Measurements from ENCODE around the gene CCSER1.
"Not testable (repeated sequence)": the region's sequence is repeated elsewhere in the genome, so short reads cannot be mapped to it uniquely, and the experiment has no call there.

Gene CCSER1

GRCh38 chr4:91058345-91058744 is 931.2 kb downstream of the CCSER1 start:
- Histone ChIP-seq H3K4me1 (ENCODE audit: control insufficient read depth, insufficient read depth, low read length) (no peaks in the 10 kb centered on the region), H3K27me3 (ENCODE audit: control insufficient read depth in 1 of 2, insufficient read depth in 2 of 2, low read length in 2 of 2) (no peaks in the 10 kb centered on the region), H3K9me3 (ENCODE audit: control insufficient read depth in 2 of 2, low read length in 2 of 2) (no peaks in the 10 kb centered on the region), H3K36me3 (ENCODE audit: control insufficient read depth in 2 of 2, insufficient read depth in 2 of 2, low read length in 2 of 2) (no peaks in the 10 kb centered on the region), H3K27ac (ENCODE audit: low read length) (no peak overlapping the region), H3K9ac (ENCODE audit: low read length in 2 of 2) (no peak overlapping the region), H3K4me3 (ENCODE audit: low read length in 2 of 2) (no peak overlapping the region)

DNA sequence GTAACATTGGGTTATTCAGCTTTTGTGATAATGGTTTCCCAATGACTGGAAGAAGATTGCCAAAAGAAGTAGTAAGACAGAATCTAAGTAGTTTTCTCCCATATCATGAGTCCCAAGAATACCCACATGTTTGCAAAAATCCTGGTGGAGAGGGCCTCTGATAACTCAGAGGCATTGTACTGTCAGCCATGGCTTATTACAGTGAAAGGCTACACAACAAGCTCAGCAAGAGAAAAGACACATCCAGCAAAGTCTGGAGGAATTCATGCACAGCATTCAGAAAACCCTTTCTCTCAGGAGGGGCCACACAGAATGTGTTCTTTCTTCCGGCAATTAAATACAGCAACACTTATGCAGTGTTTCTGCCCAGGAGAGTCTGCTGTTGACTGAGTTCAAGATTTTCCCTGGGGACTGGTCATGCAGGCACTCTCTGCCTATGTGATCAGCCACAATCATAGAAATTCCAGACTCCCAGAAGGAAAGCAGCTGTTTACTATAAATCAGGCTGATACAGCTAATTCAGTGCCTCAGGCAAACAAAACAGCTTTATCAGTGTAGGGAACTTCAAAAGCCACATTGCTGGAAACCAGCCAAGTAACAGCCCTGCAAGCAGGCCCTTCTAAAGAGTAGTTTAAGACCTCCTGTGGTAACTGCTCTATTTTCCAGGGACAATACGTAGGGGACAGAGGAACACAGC is 937.1 kb downstream of the CCSER1 start:
- H3K27me3 ChIP-seq (ENCODE audit: control insufficient read depth in 1 of 2, insufficient read depth in 2 of 2, low read length in 2 of 2), result no peaks in the 10 kb centered on the region
- no peak overlapping the region for H3K4me3 ChIP-seq (ENCODE audit: low read length in 2 of 2)
- no peak overlapping the region for H3K27ac ChIP-seq (ENCODE audit: low read length)
- H3K36me3 ChIP-seq (ENCODE audit: control insufficient read depth in 2 of 2, insufficient read depth in 2 of 2, low read length in 2 of 2), result no peaks in the 10 kb centered on the region
- no peaks in the 10 kb centered on the region for H3K9me3 ChIP-seq (ENCODE audit: control insufficient read depth in 2 of 2, low read length in 2 of 2)
- H3K4me1 ChIP-seq (ENCODE audit: control insufficient read depth, insufficient read depth, low read length), result no peaks in the 10 kb centered on the region
- no peak overlapping the region for H3K9ac ChIP-seq (ENCODE audit: low read length in 2 of 2)

DNA sequence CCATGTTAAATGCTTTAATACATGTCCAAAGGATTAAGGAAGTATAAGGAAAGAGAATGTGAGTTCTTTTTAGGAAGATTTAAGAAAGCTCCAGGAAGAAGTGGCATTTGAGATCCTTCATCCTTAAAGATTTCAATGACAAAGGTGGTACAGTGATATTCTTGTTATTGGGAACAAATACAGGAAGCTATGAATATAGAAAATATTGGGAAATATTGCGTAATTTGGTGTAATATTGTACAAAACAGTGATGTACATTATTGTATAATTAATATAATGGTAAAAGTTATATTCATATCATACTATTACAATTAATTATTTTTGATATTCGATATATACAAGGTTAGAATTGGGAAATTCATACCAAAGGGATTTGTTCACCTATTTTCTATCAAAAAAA is 937.9 kb downstream of the CCSER1 start:
- H3K4me3 ChIP-seq (ENCODE audit: low read length in 2 of 2), result no peak overlapping the region
- no peaks in the 10 kb centered on the region for H3K9me3 ChIP-seq (ENCODE audit: control insufficient read depth in 2 of 2, low read length in 2 of 2)
- H3K27ac ChIP-seq (ENCODE audit: low read length), result no peak overlapping the region
- H3K27me3 ChIP-seq (ENCODE audit: control insufficient read depth in 1 of 2, insufficient read depth in 2 of 2, low read length in 2 of 2), result no peaks in the 10 kb centered on the region
- H3K9ac ChIP-seq (ENCODE audit: low read length in 2 of 2), result no peak overlapping the region
- no peaks in the 10 kb centered on the region for H3K4me1 ChIP-seq (ENCODE audit: control insufficient read depth, insufficient read depth, low read length)
- no peaks in the 10 kb centered on the region for H3K36me3 ChIP-seq (ENCODE audit: control insufficient read depth in 2 of 2, insufficient read depth in 2 of 2, low read length in 2 of 2)

- Histone ChIP-seq H3K4me3 (ENCODE audit: low read length in 2 of 2) (no peak overlapping the region), H3K36me3 (ENCODE audit: control insufficient read depth in 2 of 2, insufficient read depth in 2 of 2, low read length in 2 of 2) (no peaks in the 10 kb centered on the region), H3K27me3 (ENCODE audit: control insufficient read depth in 1 of 2, insufficient read depth in 2 of 2, low read length in 2 of 2) (no peaks in the 10 kb centered on the region), H3K9me3 (ENCODE audit: control insufficient read depth in 2 of 2, low read length in 2 of 2) (no peaks in the 10 kb centered on the region), H3K27ac (ENCODE audit: low read length) (no peak overlapping the region), H3K9ac (ENCODE audit: low read length in 2 of 2) (no peak overlapping the region), H3K4me1 (ENCODE audit: control insufficient read depth, insufficient read depth, low read length) (no peaks in the 10 kb centered on the region)
Measured at GRCh38 chr4:91070736-91071135, 943.5 kb downstream of the CCSER1 start.

GRCh38 chr4:91076147-91076546 is 949.0 kb downstream of the CCSER1 start:
- H3K4me1 ChIP-seq (ENCODE audit: control insufficient read depth, insufficient read depth, low read length), result no peaks in the 10 kb centered on the region
- H3K36me3 ChIP-seq (ENCODE audit: control insufficient read depth in 2 of 2, insufficient read depth in 2 of 2, low read length in 2 of 2), result no peaks in the 10 kb centered on the region
- H3K9me3 ChIP-seq (ENCODE audit: control insufficient read depth in 2 of 2, low read length in 2 of 2), result peaks cover 0 to 8% of the 10 kb centered on the region in 2 donors
- no peaks in the 10 kb centered on the region for H3K27me3 ChIP-seq (ENCODE audit: control insufficient read depth in 1 of 2, insufficient read depth in 2 of 2, low read length in 2 of 2)
- H3K27ac ChIP-seq (ENCODE audit: low read length), result no peak overlapping the region
- no peak overlapping the region for H3K9ac ChIP-seq (ENCODE audit: low read length in 2 of 2)
- no peak overlapping the region for H3K4me3 ChIP-seq (ENCODE audit: low read length in 2 of 2)

- Histone ChIP-seq H3K4me3 (ENCODE audit: low read length in 2 of 2) (no peak overlapping the region), H3K9ac (ENCODE audit: low read length in 2 of 2) (no peak overlapping the region), H3K36me3 (ENCODE audit: control insufficient read depth in 2 of 2, insufficient read depth in 2 of 2, low read length in 2 of 2) (no peaks in the 10 kb centered on the region), H3K9me3 (ENCODE audit: control insufficient read depth in 2 of 2, low read length in 2 of 2) (no peaks in the 10 kb centered on the region), H3K27ac (ENCODE audit: low read length) (no peak overlapping the region), H3K27me3 (ENCODE audit: control insufficient read depth in 1 of 2, insufficient read depth in 2 of 2, low read length in 2 of 2) (no peaks in the 10 kb centered on the region), H3K4me1 (ENCODE audit: control insufficient read depth, insufficient read depth, low read length) (no peaks in the 10 kb centered on the region)
Measured at GRCh38 chr4:91085961-91086360, 958.8 kb downstream of the CCSER1 start.

GRCh38 chr4:91087743-91088142 is 960.5 kb downstream of the CCSER1 start:
- Histone ChIP-seq H3K9ac (ENCODE audit: low read length in 2 of 2) (no peak overlapping the region), H3K36me3 (ENCODE audit: control insufficient read depth in 2 of 2, insufficient read depth in 2 of 2, low read length in 2 of 2) (no peaks in the 10 kb centered on the region)

GRCh38 chr4:91089178-91089577 is 962.0 kb downstream of the CCSER1 start:
- Histone ChIP-seq H3K9me3 (ENCODE audit: control insufficient read depth in 2 of 2, low read length in 2 of 2) (no peaks in the 10 kb centered on the region), H3K4me3 (ENCODE audit: low read length in 2 of 2) (no peak overlapping the region), H3K36me3 (ENCODE audit: control insufficient read depth in 2 of 2, insufficient read depth in 2 of 2, low read length in 2 of 2) (no peaks in the 10 kb centered on the region), H3K9ac (ENCODE audit: low read length in 2 of 2) (no peak overlapping the region), H3K4me1 (ENCODE audit: control insufficient read depth, insufficient read depth, low read length) (no peaks in the 10 kb centered on the region), H3K27me3 (ENCODE audit: control insufficient read depth in 1 of 2, insufficient read depth in 2 of 2, low read length in 2 of 2) (no peaks in the 10 kb centered on the region), H3K27ac (ENCODE audit: low read length) (no peak overlapping the region)

More at GRCh38 chr4:91087743-91088142, 960.5 kb downstream of the CCSER1 start:
- Histone ChIP-seq H3K27ac (ENCODE audit: low read length) (no peak overlapping the region), H3K9me3 (ENCODE audit: control insufficient read depth in 2 of 2, low read length in 2 of 2) (no peaks in the 10 kb centered on the region), H3K27me3 (ENCODE audit: control insufficient read depth in 1 of 2, insufficient read depth in 2 of 2, low read length in 2 of 2) (no peaks in the 10 kb centered on the region), H3K4me1 (ENCODE audit: control insufficient read depth, insufficient read depth, low read length) (no peaks in the 10 kb centered on the region), H3K4me3 (ENCODE audit: low read length in 2 of 2) (no peak overlapping the region)

- H3K9me3 ChIP-seq (ENCODE audit: control insufficient read depth in 2 of 2, low read length in 2 of 2), result no peaks in the 10 kb centered on the region
- no peaks in the 10 kb centered on the region for H3K4me1 ChIP-seq (ENCODE audit: control insufficient read depth, insufficient read depth, low read length)
- H3K27me3 ChIP-seq (ENCODE audit: control insufficient read depth in 1 of 2, insufficient read depth in 2 of 2, low read length in 2 of 2), result no peaks in the 10 kb centered on the region
- no peaks in the 10 kb centered on the region for H3K36me3 ChIP-seq (ENCODE audit: control insufficient read depth in 2 of 2, insufficient read depth in 2 of 2, low read length in 2 of 2)
- H3K27ac ChIP-seq (ENCODE audit: low read length), result no peak overlapping the region
- H3K4me3 ChIP-seq (ENCODE audit: low read length in 2 of 2), result no peak overlapping the region
- H3K9ac ChIP-seq (ENCODE audit: low read length in 2 of 2), result no peak overlapping the region
Measured at GRCh38 chr4:91092398-91092980, 965.3 kb downstream of the CCSER1 start.

DNA sequence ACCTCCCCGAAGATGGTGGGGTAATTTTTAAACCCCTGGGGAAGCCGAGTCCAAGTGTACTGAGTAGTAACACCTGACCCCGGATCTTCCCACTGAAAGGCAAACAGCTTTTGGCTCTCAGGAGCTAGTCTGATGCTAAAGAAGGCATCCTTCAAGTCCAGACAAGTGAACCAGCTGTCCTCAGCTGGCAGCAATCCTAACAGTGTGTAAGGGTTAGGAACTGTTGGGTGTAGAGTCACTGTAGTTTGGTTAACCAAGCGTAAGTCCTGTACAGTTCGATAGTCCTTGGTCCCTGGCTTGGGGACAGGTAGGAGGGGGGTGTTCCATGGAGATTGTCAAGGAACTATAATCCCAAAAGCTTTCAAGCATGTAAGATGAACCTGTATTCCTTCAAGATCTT is 967.0 kb downstream of the CCSER1 start:
- H3K9ac ChIP-seq (ENCODE audit: low read length in 2 of 2); H3K4me1 ChIP-seq (ENCODE audit: control insufficient read depth, insufficient read depth, low read length); H3K27me3 ChIP-seq (ENCODE audit: control insufficient read depth in 1 of 2, insufficient read depth in 2 of 2, low read length in 2 of 2); H3K4me3 ChIP-seq (ENCODE audit: low read length in 2 of 2); H3K9me3 ChIP-seq (ENCODE audit: control insufficient read depth in 2 of 2, low read length in 2 of 2); H3K27ac ChIP-seq (ENCODE audit: low read length); H3K36me3 ChIP-seq (ENCODE audit: control insufficient read depth in 2 of 2, insufficient read depth in 2 of 2, low read length in 2 of 2): not testable (repeated sequence)

GRCh38 chr4:91099666-91100065 is 972.5 kb downstream of the CCSER1 start:
- Histone ChIP-seq H3K9me3 (ENCODE audit: control insufficient read depth in 2 of 2, low read length in 2 of 2) (no peaks in the 10 kb centered on the region), H3K4me3 (ENCODE audit: low read length in 2 of 2) (no peak overlapping the region), H3K9ac (ENCODE audit: low read length in 2 of 2) (no peak overlapping the region), H3K4me1 (ENCODE audit: control insufficient read depth, insufficient read depth, low read length) (no peaks in the 10 kb centered on the region), H3K36me3 (ENCODE audit: control insufficient read depth in 2 of 2, insufficient read depth in 2 of 2, low read length in 2 of 2) (no peaks in the 10 kb centered on the region), H3K27me3 (ENCODE audit: control insufficient read depth in 1 of 2, insufficient read depth in 2 of 2, low read length in 2 of 2) (no peaks in the 10 kb centered on the region), H3K27ac (ENCODE audit: low read length) (no peak overlapping the region)

Data from stomach smooth muscle (tissue), 2 donors.